Gastrocnemius medialis (tissue), 4 donors: Measurements from ENCODE around the gene MASP1.

Source experiments
- POLR2A ChIP-seq, 2 donors: fragments of 450-650 bp; IDR thresholded peaks; one replicate each; pipeline ENCODE4 v1.6.1; 2017; ENCODE audit warnings: antibody characterized with exemption in 2 of 2, mild to moderate bottlenecking in 2 of 2, moderate library complexity in 2 of 2
- TF ChIP-seq, protein P1 (sequence below), 5 experiments: fragments of 450-650 bp in 3 of 5; fragments of 200-600 bp in 2 of 5; sonication (generic) in 2 of 5; IDR thresholded peaks in 4 of 5; conservative IDR thresholded peaks in 1 of 5; 1 replicate in 4 of 5; 2 replicates in 1 of 5; pipeline ENCODE4 v1.5.1; 2016 to 2019; ENCODE audit warnings: antibody characterized with exemption in 5 of 5, mild to moderate bottlenecking in 3 of 5, moderate library complexity in 3 of 5

DNA sequence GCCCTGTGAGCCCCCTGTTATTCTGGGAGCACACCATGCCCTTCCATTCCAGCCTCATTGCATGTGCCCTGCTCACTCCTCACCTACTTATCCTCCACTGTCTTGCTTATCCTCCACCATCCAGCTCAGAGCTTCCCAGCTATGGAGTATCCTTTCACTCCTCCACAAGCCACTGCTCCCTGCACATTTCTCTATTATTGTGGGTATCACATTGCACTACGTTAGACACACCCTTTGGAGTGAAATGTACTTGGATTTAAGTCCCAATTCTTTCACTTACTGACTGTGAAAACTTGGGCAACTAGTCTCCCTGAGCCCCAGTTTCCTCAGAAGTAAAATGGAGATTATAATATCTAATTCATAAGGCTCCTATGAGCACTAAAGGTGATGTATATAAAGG, 4.3 kb downstream of the MASP1 start:
- TF ChIP-seq, protein P1, sequence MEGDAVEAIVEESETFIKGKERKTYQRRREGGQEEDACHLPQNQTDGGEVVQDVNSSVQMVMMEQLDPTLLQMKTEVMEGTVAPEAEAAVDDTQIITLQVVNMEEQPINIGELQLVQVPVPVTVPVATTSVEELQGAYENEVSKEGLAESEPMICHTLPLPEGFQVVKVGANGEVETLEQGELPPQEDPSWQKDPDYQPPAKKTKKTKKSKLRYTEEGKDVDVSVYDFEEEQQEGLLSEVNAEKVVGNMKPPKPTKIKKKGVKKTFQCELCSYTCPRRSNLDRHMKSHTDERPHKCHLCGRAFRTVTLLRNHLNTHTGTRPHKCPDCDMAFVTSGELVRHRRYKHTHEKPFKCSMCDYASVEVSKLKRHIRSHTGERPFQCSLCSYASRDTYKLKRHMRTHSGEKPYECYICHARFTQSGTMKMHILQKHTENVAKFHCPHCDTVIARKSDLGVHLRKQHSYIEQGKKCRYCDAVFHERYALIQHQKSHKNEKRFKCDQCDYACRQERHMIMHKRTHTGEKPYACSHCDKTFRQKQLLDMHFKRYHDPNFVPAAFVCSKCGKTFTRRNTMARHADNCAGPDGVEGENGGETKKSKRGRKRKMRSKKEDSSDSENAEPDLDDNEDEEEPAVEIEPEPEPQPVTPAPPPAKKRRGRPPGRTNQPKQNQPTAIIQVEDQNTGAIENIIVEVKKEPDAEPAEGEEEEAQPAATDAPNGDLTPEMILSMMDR (IDR thresholded peaks at IDR 0.05 in 4 of 5, conservative IDR thresholded peaks at IDR 0.05 in 1 of 5) = no peak
- TF ChIP-seq POLR2A (IDR thresholded peaks at IDR 0.05) = no peak
